ENCODE data around the gene AQP1.

Gene AQP1

DNA sequence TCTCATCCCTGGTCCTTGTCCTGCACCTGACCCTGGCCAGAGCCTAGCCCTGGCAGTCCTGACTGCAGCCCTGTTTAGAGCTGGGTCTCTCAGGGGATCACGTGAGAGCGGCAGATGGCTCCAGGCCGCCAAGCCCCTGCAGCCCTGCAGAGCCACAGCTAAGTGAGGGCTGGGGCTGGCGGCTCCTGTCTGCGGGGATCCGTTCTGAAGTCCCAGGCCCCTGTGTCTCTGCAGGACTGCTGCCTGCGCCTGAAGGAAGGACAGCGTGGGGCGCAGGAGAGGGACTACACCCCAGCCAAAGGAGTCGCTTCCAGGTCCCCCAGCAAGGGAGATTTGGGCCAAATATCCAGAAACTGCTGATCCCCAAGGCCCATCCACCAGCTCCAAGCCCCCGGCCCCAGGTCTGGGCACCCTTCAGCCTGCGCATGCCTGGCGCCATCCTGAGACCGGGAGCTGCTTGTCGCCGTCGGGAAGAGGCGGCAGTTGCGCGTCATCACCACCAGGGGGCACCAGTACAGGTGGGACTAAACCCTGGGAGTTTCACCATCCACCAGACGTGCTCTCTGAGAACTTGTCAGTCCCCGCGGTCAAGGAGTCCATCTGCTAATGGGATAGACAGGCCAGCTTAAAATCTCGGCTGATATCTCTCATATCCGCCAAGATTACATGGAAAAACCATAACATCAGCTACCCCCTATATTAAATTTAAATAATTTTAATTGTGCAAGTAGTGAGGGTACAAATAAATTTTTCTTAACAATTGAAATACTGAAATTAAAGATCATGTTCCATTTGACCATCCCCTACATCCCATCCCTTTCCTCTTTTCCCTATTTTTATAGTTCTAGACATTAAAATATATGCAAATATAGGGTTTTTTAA lies 27.0 kb downstream of the AQP1 start:
- peak; percentile 68 for DNase-seq

- DNase-seq: no peak
These were observed 30.1 kb downstream of the AQP1 start for GRCh38 chr7:30941582-30942323.

DNA sequence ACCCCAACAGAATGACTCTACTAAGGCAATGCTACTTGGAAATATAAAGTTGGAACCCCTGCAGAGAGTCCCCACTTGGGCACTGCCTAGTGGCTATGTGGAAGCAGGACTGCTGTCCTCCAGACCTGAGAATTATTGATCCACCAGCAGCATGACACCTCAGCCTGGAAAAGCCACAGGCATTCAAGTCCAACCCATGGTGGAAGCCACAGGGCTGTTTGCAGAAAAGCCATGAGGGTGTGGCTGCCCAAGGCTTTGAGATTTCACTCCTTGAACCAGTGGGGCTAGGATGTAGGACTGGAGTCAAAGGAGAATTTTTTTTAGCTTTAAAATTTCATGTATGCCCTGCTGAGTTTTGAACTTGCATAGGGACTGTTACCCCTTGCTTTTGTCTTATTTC lies 38.5 kb downstream of the AQP1 start:
- no peak for DNase-seq

DNA sequence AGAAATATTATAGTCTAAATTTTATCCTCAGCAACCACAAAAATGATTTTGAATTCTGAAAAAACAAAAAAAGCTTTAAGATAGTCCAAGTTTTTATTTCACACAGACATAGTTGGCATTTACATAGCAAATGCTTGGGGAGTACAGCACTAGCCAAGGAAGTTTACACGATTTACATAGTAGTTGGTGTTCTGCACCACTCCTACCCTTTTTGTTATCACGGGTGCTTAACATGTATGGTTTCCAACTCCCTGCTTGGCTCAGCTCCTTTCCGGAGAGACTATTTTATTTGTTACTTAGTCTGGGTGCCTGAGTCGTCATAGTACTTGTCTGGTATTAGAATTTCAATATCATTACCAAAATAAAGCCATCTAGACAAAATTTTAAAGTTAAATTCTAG lies 43.3 kb downstream of the AQP1 start:
- no peak for DNase-seq

DNA sequence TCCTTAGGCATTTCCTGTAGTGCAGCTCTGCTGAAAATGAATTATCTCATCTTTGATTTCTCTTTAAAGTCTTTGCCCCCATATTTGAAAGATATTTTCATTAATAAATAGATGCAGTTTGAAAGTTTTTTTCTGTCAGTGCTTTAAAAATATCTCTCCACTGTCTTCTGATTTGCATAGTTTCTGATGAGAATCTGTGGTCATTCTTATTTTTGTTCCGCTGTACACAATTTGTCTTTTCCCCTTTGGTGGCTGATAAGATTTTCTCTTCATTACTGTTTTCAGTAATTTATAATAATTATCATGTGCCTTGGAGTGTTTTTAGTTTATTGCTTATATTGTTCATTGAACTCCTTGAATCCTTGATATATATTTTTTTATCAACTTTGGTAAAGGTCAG lies 45.1 kb downstream of the AQP1 start:
- no peak for DNase-seq

DNA sequence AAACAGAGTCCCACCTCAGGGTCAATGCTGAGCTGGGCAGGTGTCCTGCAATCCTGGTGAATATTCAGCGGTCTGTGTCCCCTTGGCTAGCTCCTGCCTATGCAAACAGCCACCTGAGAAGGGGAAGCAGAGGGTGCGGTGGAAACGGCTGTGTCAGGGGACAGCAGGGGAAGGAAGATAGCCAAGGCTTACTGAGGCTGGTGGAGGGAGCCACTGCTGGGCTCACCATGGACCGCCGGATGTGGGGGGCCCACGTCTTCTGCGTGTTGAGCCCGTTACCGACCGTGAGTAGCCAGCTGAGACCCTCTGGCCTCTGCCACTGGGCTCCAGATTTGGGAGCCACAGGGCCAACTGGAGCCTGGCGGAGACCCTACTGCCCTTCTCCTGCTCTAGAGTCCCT lies 52.2 kb downstream of the AQP1 start, which contains the start of gene GHRHR:
Gene GHRHR (plus strand): TSS at position 112 of the 400 bp plus-strand sequence. CDS start 116 bp downstream, at position 228.
- DNase-seq: no peak

- no peak for DNase-seq
These were observed 53.7 kb downstream of the AQP1 start for GRCh38 chr7:30965372-30965771.

- DNase-seq: no peak
These were observed 54.2 kb downstream of the AQP1 start for GRCh38 chr7:30965883-30966282.

GRCh38 chr7:30968294-30968693 lies 56.6 kb downstream of the AQP1 start:
- no peak for DNase-seq

- no peak for DNase-seq
These were observed 57.3 kb downstream of the AQP1 start for GRCh38 chr7:30968747-30969603.

DNA sequence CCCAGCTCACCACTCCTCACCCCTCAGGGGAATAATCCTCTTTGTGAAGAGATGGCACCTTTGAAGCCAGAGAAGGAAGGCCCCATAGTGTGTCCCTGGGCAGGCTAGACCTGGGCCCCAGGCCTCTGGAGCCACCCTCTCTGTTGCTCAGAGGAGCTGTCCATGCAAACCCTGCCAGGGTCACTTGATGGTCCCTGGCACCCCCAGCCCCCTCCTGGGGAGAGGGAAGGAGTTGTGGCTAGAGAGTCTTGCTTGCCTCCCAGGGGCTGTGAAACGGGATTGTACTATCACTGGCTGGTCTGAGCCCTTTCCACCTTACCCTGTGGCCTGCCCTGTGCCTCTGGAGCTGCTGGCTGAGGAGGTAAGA lies 57.9 kb downstream of the AQP1 start:
- DNase-seq: no peak

GRCh38 chr7:30970074-30970473 lies 58.4 kb downstream of the AQP1 start:
- no peak for DNase-seq

GRCh38 chr7:30970594-30971094 lies 59.0 kb downstream of the AQP1 start:
- DNase-seq: no peak

DNA sequence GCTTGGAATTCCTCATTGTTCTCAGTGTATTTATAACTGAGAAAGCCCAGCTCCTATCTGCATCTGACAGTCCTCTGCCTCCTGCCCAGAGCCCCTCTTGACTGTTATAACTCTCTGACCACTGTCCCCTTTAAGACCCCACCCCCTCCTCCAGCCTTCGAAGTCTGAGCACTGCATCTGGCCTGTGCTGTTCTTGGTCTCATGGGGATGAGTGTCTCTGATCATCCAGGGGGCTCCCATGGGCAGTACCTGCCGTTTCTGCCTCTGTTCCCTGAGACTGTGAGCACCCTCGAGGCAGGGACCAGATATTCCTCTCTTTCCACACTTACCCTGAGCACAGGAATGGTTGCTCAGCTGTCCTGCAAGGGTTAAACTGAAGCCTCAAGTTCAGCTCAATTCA lies 59.8 kb downstream of the AQP1 start:
- DNase-seq: no peak

GRCh38 chr7:30971840-30972563 lies 60.3 kb downstream of the AQP1 start:
- DNase-seq: no peak

GRCh38 chr7:30973292-30973691 lies 61.6 kb downstream of the AQP1 start:
- no peak for DNase-seq

DNA sequence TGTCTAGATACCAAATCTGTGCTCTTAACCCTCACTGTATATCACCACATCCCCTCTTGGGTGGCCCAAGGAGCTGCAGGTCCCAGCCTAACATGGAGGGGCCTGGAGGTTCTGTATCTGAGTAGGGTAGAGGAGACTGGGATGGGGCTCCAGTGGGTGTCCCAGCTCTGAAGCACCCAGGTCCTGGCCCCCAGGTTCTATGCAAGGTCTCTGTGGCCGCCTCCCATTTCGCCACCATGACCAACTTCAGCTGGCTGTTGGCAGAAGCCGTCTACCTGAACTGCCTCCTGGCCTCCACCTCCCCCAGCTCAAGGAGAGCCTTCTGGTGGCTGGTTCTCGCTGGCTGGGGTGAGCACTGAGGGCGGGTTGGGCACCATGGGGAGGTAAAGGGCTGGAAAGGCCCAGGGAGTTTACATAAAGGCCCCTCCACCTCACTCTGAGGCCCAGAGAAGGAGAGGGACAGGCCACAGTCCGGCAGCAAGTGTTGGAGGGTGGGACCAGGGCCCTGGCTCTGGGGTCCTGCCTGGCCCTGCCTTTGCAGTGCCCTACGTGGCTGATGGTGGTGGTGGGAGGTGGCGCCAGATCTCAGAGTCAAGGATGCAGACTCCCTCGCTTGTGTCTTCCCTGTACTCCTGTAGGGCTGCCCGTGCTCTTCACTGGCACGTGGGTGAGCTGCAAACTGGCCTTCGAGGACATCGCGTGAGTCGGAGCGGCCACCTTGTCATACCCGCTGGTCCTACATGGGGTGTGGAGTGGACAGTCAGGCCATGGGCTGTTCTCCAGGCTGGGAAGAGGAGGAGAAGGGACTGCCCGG lies 62.3 kb downstream of the AQP1 start:
- no peak for DNase-seq

GRCh38 chr7:30974605-30975255 lies 63.1 kb downstream of the AQP1 start:
- peak; percentile 32 for DNase-seq
